H1 (cell line): ENCODE measurements around the gene FXR2. TPM values are rescaled to one million over a fixed set of nuclear protein-coding genes. Genes with fewer than 3 reads are reported as not detected.

Source experiments
- CTCF ChIA-PET: fragments of 300-600 bp; sonication (Branson Sonifier 250); formaldehyde crosslinking; loops from one replicate; lab custom pipeline; 2021; ENCODE audit not compliant: partially characterized antibody; lab: Charles Lee
- POLR2A ChIA-PET: fragments of 300-600 bp; sonication (Branson Sonifier 250); formaldehyde crosslinking; loops from one replicate; lab custom pipeline; 2021; ENCODE audit warnings: inconsistent platforms; ENCODE audit not compliant: partially characterized antibody; lab: Charles Lee
- DNase-seq, 2 experiments: peaks; one replicate each; pipeline versions ENCODE4 v3.0.0 to v3.0.0-alpha.2; 2010 to 2022; ENCODE audit warnings: low spot score in 2 of 2, low read depth in 1 of 2, mixed read lengths in 1 of 2
- FAIRE-seq: peaks from 2 replicates; lab custom pipeline; 2011; peaks lifted over from hg19 to GRCh38; lab: Jason Lieb, UNC
- H2AFZ ChIP-seq: 2 replicates; pipeline ENCODE4 v1.8.1; 2012; ENCODE audit warnings: low read length, inconsistent platforms
- H2AK5ac ChIP-seq: 2 replicates; pipeline ENCODE4 v1.6.1; 2013; ENCODE audit warnings: low read depth, low read length
- H2BK120ac ChIP-seq: replicated peaks from 2 replicates; pipeline ENCODE3; 2013; ENCODE audit warnings: low read depth, low read length, inconsistent platforms
- H2BK12ac ChIP-seq: 2 replicates; pipeline ENCODE4 v1.6.1; 2013; ENCODE audit warnings: low read depth, low read length
- H2BK15ac ChIP-seq: 2 replicates; pipeline ENCODE4 v1.6.1; 2013; ENCODE audit warnings: low read length
- H2BK20ac ChIP-seq: 2 replicates; pipeline ENCODE4 v1.6.1; 2013; ENCODE audit warnings: low read length
- H2BK5ac ChIP-seq: 2 replicates; pipeline ENCODE4 v1.6.1; 2013; ENCODE audit warnings: low read depth, low read length
- H3K14ac ChIP-seq: 2 replicates; pipeline ENCODE4 v1.6.1; 2013; ENCODE audit warnings: inconsistent platforms; ENCODE audit not compliant: insufficient read length
- H3K18ac ChIP-seq: 2 replicates; pipeline ENCODE4 v1.6.1; 2013; ENCODE audit warnings: low read length; ENCODE audit errors: extremely low read depth
- H3K23ac ChIP-seq: 2 replicates; pipeline ENCODE4 v1.6.1; 2013; ENCODE audit warnings: inconsistent platforms; ENCODE audit not compliant: insufficient read length
- H3K23me2 ChIP-seq: 2 replicates; pipeline ENCODE4 v1.6.1; 2013; ENCODE audit warnings: low read depth, low read length
- H3K27ac ChIP-seq: 2 replicates; pipeline ENCODE4 v1.6.1; 2011; ENCODE audit warnings: low read depth, low read length, inconsistent platforms
- H3K27me3 ChIP-seq, 4 experiments: replicated peaks in 1 of 4; 1 replicate in 1 of 4; 2 replicates in 3 of 4; pipeline versions ENCODE4 v1.6.1 to v1.8.1; 2011 to 2013; ENCODE audit warnings: low read length in 3 of 4, mild to moderate bottlenecking in 3 of 4, inconsistent platforms in 2 of 4, mixed read lengths in 2 of 4, moderate library complexity in 1 of 4; ENCODE audit not compliant: control insufficient read depth in 3 of 4, insufficient read depth in 3 of 4; ENCODE audit errors: extremely low read depth in 1 of 4
- H3K36me3 ChIP-seq, 4 experiments: 2 replicates each; pipeline versions ENCODE4 v1.6.1 to v1.8.1; 2011 to 2013; ENCODE audit warnings: mild to moderate bottlenecking in 4 of 4, low read length in 3 of 4, moderate library complexity in 2 of 4, control low read depth in 1 of 4, inconsistent platforms in 1 of 4; ENCODE audit not compliant: insufficient read depth in 4 of 4, control insufficient read depth in 2 of 4
- H3K4ac ChIP-seq: replicated peaks from 2 replicates; pipeline ENCODE3; 2013; ENCODE audit warnings: low read length, low read depth, mixed read lengths, inconsistent platforms; ENCODE audit not compliant: insufficient read length
- H3K4me1 ChIP-seq, 4 experiments: replicated peaks in 1 of 4; 1 replicate in 1 of 4; 2 replicates in 3 of 4; pipeline versions ENCODE4 v1.6.1 to v1.8.1; 2011 to 2013; ENCODE audit warnings: low read length in 3 of 4, inconsistent platforms in 2 of 4, mixed read lengths in 1 of 4; ENCODE audit not compliant: insufficient read depth in 4 of 4, control insufficient read depth in 3 of 4
- H3K4me2 ChIP-seq, 2 experiments: 2 replicates each; pipeline versions ENCODE4 v1.6.1 to v1.8.1; 2011 to 2013; ENCODE audit warnings: low read depth in 2 of 2, low read length in 2 of 2, control low read depth in 1 of 2, inconsistent platforms in 1 of 2, mild to moderate bottlenecking in 1 of 2; ENCODE audit not compliant: insufficient read depth in 1 of 2
- H3K4me3 ChIP-seq, 4 experiments: fragments of 200-600, 300-600 bp in 1 of 4; sonication (generic), shearing (Covaris generic), sonication (Bioruptor Twin) in 1 of 4; 2 replicates each; pipeline versions ENCODE4 v1.5.1 to v1.8.1; 2011 to 2016; ENCODE audit warnings: low read length in 4 of 4, low read depth in 3 of 4, control low read depth in 2 of 4, inconsistent platforms in 2 of 4, mild to moderate bottlenecking in 2 of 4, mixed read lengths in 1 of 4, moderate library complexity in 1 of 4; ENCODE audit not compliant: insufficient read depth in 2 of 4; ENCODE audit errors: extremely low read depth in 1 of 4
- H3K56ac ChIP-seq: replicated peaks from 2 replicates; pipeline ENCODE3; 2013; ENCODE audit warnings: low read depth, mild to moderate bottlenecking, mixed read lengths, low read length, inconsistent platforms; ENCODE audit not compliant: insufficient read length
- H3K79me1 ChIP-seq: 2 replicates; pipeline ENCODE4 v1.6.1; 2013; ENCODE audit warnings: low read depth, low read length, control low read depth
- H3K79me2 ChIP-seq, 2 experiments: 2 replicates each; pipeline versions ENCODE4 v1.6.1 to v1.8.1; 2012 to 2013; ENCODE audit warnings: low read length in 2 of 2, mild to moderate bottlenecking in 2 of 2, inconsistent platforms in 1 of 2; ENCODE audit not compliant: insufficient read depth in 2 of 2, control insufficient read depth in 1 of 2
- H3K9ac ChIP-seq, 4 experiments: replicated peaks in 1 of 4; 1 replicate in 1 of 4; 2 replicates in 3 of 4; pipeline versions ENCODE4 v1.6.1 to v1.8.1; 2011 to 2013; ENCODE audit warnings: low read depth in 3 of 4, low read length in 3 of 4, control low read depth in 2 of 4, mild to moderate bottlenecking in 2 of 4, moderate library complexity in 2 of 4, inconsistent platforms in 1 of 4; ENCODE audit errors: extremely low read depth in 1 of 4
- H3K9me3 ChIP-seq, 2 experiments: 2 replicates each; pipeline versions ENCODE4 v1.6.1 to v1.8.1; 2012 to 2013; ENCODE audit warnings: mild to moderate bottlenecking in 2 of 2, moderate library complexity in 2 of 2, control low read depth in 1 of 2, inconsistent platforms in 1 of 2, low read depth in 1 of 2, low read length in 1 of 2, mixed read lengths in 1 of 2; ENCODE audit not compliant: insufficient read depth in 2 of 2
- H4K20me1 ChIP-seq, 2 experiments: replicated peaks in 1 of 2; 2 replicates each; pipeline versions ENCODE3 to v1.8.1; 2011 to 2013; ENCODE audit warnings: inconsistent platforms in 2 of 2, low read length in 2 of 2, mild to moderate bottlenecking in 1 of 2; ENCODE audit not compliant: insufficient read depth in 2 of 2, control insufficient read depth in 1 of 2
- H4K5ac ChIP-seq: 2 replicates; pipeline ENCODE4 v1.6.1; 2013; ENCODE audit warnings: low read length, low read depth, mixed read lengths, inconsistent platforms; ENCODE audit not compliant: insufficient read length
- H4K8ac ChIP-seq: 2 replicates; pipeline ENCODE4 v1.8.0; 2013; ENCODE audit warnings: mild to moderate bottlenecking, moderate library complexity, low read length, inconsistent platforms; ENCODE audit not compliant: insufficient read depth; ENCODE audit errors: extremely low read depth
- H4K91ac ChIP-seq: replicated peaks from 2 replicates; pipeline ENCODE3; 2013; ENCODE audit warnings: low read length, mixed read lengths, inconsistent platforms; ENCODE audit not compliant: insufficient read length
- CEBPB ChIP-seq: IDR thresholded peaks from 2 replicates; pipeline ENCODE4 v1.6.1; 2012; ENCODE audit warnings: low read depth, low read length
- GTF2F1 ChIP-seq: IDR thresholded peaks from 2 replicates; pipeline ENCODE4 v1.6.1; 2012; ENCODE audit warnings: low read depth, low read length, improper control_type of control experiment, borderline replicate concordance
- KDM4A ChIP-seq: IDR thresholded peaks from one replicate; pipeline ENCODE4 v1.7.1; 2012; ENCODE audit warnings: low read depth, mild to moderate bottlenecking, moderate library complexity, low read length, inconsistent platforms; ENCODE audit not compliant: severe bottlenecking
- MAFK ChIP-seq: IDR thresholded peaks from 2 replicates; pipeline ENCODE4 v1.6.1; 2012; ENCODE audit warnings: low read depth, mild to moderate bottlenecking, improper control_type of control experiment, low read length
- TAF1 ChIP-seq: IDR thresholded peaks from 2 replicates; pipeline ENCODE4 v1.6.1; 2011; ENCODE audit warnings: mild to moderate bottlenecking, low read depth, low read length
- TCF12 ChIP-seq: IDR thresholded peaks from 2 replicates; pipeline ENCODE4 v1.6.1; 2011; ENCODE audit warnings: low read depth, mild to moderate bottlenecking, low read length
- whole genome bisulfite sequencing, 2 experiments: shearing (Covaris generic) in 1 of 2; methylation state at CpG; one replicate each; pipeline versions ENCODE4 v1.1.6 to v1.1.7; 2013 to 2015; ENCODE audit warnings: low lambda C conversion rate in 2 of 2, mixed read lengths in 2 of 2, inconsistent platforms in 1 of 2, low coverage in 1 of 2, missing lambda C conversion rate in 1 of 2; ENCODE audit not compliant: insufficient replicate concordance in 2 of 2, insufficient coverage in 1 of 2, insufficient read length in 1 of 2; ENCODE audit errors: extremely low coverage in 1 of 2, missing lambda C conversion rate in 1 of 2; 5-methylcytosine and 5-hydroxymethylcytosine counted together
- polyA plus RNA-seq, 7 experiments: library from polyadenylated mRNA; depleted of rRNA in 3 of 7; stranded (reverse) in 5 of 7; unstranded in 2 of 7; fragments of >200 nt in 5 of 7; fragments of 200-250 nt in 2 of 7; gene quantifications; 1 replicate in 5 of 7; 2 replicates in 1 of 7; 4 replicates in 1 of 7; pipeline versions ENCODE4 v1.2.1 to v1.2.3, GENCODE V29; 2011 to 2013; ENCODE audit warnings: missing spikeins in 2 of 7, mixed read lengths in 2 of 7
- total RNA-seq: library from RNA; stranded (reverse); fragmentation: NEBNext Ultra II Directional; extraction: Animal tissue kit (Norgen Biotek cat#: 25700); gene quantifications from 2 replicates; pipeline ENCODE4 v1.2.1, GENCODE V29; 2021

FXR2 gene
- total and polyA plus RNA-seq, 2 of the 8 experiments (the other 6 are each of a cell fraction or from before 2014, with no cell fraction given), result 26.2 to 44.0 TPM

DNA sequence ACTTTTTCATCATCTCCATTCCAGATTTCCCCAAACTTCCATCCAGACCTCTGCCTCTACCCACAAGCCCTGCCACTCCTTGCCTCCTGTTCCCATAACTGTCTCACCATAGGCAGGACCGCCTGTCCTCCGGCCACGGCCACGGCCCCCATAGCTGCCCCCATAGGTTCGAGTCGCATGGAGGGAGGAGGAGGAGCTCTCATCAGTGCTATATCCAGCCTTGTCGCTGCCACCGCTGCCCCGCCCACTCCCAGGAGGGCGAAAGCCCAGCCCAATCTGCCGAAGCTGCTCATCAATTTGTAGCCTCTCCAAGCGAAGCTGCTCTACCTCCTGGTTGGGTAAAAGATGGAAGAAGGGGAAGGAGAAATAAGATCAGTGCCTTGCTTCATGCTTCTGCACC is 21.4 kb downstream of the FXR2 start:
- no peak overlapping the region for H2BK120ac ChIP-seq
- TF ChIP-seq TCF12, result no peak
- no peak for TF ChIP-seq GTF2F1
- TF ChIP-seq MAFK, result no peak
- no peak for TF ChIP-seq KDM4A
- TF ChIP-seq TAF1, result no peak
- TF ChIP-seq CEBPB, result no peak
- DNase-seq (no peak), FAIRE-seq (no peak)
- no peak overlapping the region for H3K4me3 ChIP-seq
- H2BK20ac ChIP-seq, result no peak overlapping the region
- H3K27me3 ChIP-seq, result no peaks in the 10 kb centered on the region
- no peak overlapping the region for H3K23ac ChIP-seq
- POLR2A ChIA-PET, result interaction anchor here (1.2 to 28.5 kb wide), 8 partner anchors 9 to 276 kb away, joined by 3 to 1144 read pairs (median 5); partner anchors contain the start of genes CD68, FXR2, MPDU1 and SENP3
- no peak overlapping the region for H2BK12ac ChIP-seq
- H3K27ac ChIP-seq, result no peak overlapping the region
- no peak overlapping the region for H2AK5ac ChIP-seq
- no peak overlapping the region for H3K56ac ChIP-seq
- H2BK5ac ChIP-seq, result no peak overlapping the region
- H4K8ac ChIP-seq, result no peak overlapping the region
- no peak overlapping the region for H4K91ac ChIP-seq
- no peaks in the 10 kb centered on the region for H4K20me1 ChIP-seq
- peaks cover 12% of the 10 kb centered on the region; the same call in 1 of the 2 replicates for H3K23me2 ChIP-seq
- no peak overlapping the region for H3K9ac ChIP-seq
- peaks cover 6 to 21% (median 16%) of the 10 kb centered on the region in 4 experiments for H3K4me1 ChIP-seq
- no peak overlapping the region for H4K5ac ChIP-seq
- H3K79me1 ChIP-seq, result no peaks in the 10 kb centered on the region; the same call in 1 of the 2 replicates
- H3K9me3 ChIP-seq, result no peaks in the 10 kb centered on the region
- no peak overlapping the region for H3K14ac ChIP-seq
- H2BK15ac ChIP-seq, result no peak overlapping the region
- H3K36me3 ChIP-seq, result peaks cover 17 to 56% (median 44%) of the 10 kb centered on the region in 4 experiments
- no peak overlapping the region for H2AFZ ChIP-seq
- H3K79me2 ChIP-seq, result no peaks in the 10 kb centered on the region
- H3K4ac ChIP-seq, result no peak overlapping the region
- H3K4me2 ChIP-seq, result no peak overlapping the region
- 90% methylated on average over 10 of the region's 12 CpGs; no CpG with 5 or more reads in 1 of the 2 experiments for WGBS, 2 experiments
- CTCF ChIA-PET, result interaction anchor here (0.6 to 2.4 kb wide), 5 partner anchors 9 to 848 kb away, joined by 3 to 10 read pairs (median 3); partner anchors contain the start of genes CD68, TP53 and WRAP53
- H3K18ac ChIP-seq, result no peak overlapping the region
